C1 segment of cervical spinal cord (tissue), 14 donors: ENCODE measurements around the gene FAM151B.
"Not testable (repeated sequence)": the region's sequence is repeated elsewhere in the genome, so short reads cannot be mapped to it uniquely, and the experiment has no call there.

Experiments
- DNase-seq, 14 donors: peaks; one replicate each; lab custom pipeline; 2025; lab: John Stamatoyannopoulos, UW

The FAM151B gene

DNA sequence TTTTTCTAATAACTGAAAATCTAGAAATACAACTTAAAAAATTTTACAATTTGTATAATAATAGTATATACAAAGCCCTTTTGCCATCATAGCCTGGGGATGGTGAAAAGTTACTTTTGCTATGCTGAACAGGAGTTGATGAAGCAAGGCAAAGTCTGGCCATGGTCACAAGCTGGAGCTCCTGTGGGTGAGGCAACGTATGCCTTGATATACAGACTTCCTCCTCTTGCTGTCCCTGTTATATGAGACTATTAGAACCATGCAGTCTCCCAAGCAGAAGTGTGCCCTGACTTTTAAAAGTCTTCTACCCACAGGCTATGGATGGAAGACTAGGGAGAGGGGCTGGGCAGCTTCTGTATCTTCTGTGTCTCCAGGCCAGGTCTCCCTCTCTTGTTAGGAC, 15.7 kb downstream of the FAM151B start:
- DNase-seq: no peak

- DNase-seq: no peak
Observed at GRCh38 chr5:80504833-80505232, 16.9 kb downstream of the FAM151B start.

DNA sequence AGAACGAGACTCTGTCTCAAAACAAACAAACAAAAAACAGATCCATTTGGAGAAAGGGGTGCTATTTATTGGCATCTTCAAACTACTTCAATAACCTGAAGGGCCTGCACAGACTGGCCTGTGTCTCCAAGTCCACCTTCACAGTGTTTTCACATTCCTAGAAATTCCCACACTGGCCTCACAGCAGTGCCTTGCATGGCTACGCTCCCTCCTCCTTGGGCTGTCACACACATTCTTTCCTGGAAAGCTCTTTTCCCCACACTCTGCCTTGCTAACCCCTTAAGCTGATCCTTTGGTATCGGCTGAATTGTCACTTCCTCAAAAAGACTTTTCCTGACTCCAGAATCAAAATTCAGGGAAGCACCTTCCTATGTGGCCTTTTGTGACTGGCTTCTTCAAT, 19.8 kb downstream of the FAM151B start:
- no peak for DNase-seq

DNA sequence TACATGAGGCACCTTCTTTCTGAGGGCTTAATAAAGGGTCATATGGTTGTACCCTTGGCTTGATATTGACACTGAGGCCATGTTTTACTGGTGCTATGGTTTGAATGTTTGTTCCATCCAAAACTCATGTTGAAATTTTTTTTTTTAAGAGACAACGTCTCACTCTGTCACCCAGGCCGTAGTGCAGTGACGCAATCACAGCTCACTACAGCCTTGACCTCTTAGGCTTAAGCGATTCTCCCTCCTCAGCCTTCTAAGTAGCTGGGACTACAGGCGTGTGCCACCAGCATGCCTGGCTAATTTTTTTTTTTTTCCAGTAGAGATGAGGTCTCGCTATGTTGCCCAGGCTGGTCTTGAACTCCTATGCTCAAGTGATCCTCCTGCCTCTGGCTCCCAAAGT, 20.9 kb downstream of the FAM151B start:
- DNase-seq: no peak

DNA sequence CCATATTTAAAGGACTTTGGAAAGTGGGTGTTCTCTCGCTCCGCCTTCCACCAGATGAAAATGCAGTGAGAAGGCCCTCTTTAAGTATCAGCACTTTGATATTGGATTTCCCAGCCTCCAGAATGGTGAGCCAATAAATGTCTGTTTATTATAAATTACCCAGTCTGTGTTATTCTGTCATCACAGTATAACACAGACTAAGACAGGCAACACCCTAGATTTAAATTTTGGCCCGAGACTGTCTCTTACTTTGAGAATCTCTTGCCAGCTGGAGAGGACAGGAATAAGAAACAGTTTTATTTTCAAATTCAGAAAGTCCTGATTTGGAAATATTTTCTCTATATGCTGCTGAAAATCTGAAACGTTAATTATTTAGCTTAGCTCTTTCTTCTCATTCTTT, 21.5 kb downstream of the FAM151B start:
- no peak for DNase-seq

GRCh38 chr5:80516826-80517225, 28.9 kb downstream of the FAM151B start:
- no peak for DNase-seq

GRCh38 chr5:80540691-80541090, 52.8 kb downstream of the FAM151B start:
- DNase-seq: no peak

DNA sequence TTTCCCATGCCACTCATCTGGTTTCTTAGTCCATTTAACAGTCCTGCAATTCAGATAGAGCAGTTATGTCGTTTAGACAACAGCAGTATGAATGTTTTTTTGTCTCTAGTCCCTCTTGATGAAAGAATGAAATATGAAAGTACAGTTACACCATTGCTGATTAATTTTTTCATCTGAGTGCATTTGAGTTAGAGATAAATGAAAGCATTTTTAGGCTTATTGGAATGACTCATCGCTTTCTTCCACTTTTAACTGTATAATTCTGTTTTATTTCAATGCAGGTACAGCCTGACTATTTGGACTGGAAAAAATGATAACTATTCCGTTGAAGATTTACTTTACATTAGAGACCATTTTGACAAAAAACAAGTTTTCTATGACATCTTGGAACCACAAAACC, 53.5 kb downstream of the FAM151B start:
- no peak for DNase-seq

DNA sequence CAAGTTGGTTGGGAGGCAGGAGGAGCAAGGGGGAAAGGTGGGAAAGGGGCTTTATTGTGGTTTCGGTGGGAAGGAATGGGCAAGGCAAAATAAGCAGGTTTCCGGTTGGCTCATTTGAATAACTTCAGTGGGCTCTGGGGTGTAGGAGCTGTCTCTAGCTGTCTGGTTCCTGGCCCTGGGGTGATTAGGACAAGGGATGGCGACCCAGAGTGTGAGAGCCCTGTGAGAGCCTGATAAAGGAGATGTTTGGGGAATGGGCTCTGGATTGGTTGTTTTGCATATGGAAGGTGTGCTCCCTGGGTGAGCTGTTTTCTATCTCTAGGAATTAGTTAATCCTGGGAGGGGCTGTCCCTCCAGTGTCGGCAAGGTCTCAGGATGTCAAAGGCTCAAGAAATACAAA, 66.7 kb downstream of the FAM151B start:
- no peak for DNase-seq

DNA sequence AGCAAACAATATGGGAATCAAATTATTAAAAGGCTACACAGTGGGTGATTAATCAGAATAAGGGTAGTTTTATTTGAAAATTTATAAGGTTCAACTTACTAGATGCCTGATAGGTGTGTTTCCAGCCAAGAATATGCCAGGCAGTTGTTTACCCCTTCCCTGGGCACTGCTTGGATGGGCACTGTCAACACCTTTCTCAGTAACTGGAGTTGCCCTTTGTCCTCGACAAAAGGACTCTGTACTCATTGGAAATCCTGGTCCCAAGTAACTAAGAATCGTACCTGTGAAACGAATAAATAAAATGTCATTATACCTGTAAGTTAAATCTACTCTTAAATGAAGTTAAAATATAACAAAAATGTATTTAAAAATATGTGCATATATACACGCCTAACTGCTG, 67.2 kb downstream of the FAM151B start:
- no peak for DNase-seq

GRCh38 chr5:80559244-80559643, 71.3 kb downstream of the FAM151B start:
- no peak for DNase-seq

GRCh38 chr5:80565330-80565729, 77.4 kb downstream of the FAM151B start:
- no peak for DNase-seq

- DNase-seq: no peak
Observed at GRCh38 chr5:80566711-80567259, 78.9 kb downstream of the FAM151B start.

DNA sequence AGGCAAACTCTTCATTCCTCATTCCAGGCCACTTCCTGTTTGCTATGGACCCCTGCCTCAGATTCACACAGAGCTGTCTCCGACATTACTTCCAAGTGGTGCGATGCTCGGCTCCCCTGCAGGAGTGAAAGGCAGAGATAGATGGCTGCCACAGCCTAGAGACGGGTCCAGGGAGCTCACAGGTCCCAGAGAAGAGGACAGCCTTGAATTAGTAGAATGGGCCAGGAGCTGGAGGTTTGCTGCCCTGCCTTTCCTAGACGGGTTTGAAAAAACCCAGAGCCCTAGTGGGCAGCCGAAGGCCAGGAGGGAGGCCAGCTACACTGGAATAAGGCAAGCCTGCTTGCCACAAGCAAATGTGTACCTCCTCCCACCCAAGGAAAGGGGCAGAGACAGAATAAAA, 80.4 kb downstream of the FAM151B start:
- no peak for DNase-seq

- no peak for DNase-seq
Observed at GRCh38 chr5:80569086-80569960, 81.4 kb downstream of the FAM151B start.

DNA sequence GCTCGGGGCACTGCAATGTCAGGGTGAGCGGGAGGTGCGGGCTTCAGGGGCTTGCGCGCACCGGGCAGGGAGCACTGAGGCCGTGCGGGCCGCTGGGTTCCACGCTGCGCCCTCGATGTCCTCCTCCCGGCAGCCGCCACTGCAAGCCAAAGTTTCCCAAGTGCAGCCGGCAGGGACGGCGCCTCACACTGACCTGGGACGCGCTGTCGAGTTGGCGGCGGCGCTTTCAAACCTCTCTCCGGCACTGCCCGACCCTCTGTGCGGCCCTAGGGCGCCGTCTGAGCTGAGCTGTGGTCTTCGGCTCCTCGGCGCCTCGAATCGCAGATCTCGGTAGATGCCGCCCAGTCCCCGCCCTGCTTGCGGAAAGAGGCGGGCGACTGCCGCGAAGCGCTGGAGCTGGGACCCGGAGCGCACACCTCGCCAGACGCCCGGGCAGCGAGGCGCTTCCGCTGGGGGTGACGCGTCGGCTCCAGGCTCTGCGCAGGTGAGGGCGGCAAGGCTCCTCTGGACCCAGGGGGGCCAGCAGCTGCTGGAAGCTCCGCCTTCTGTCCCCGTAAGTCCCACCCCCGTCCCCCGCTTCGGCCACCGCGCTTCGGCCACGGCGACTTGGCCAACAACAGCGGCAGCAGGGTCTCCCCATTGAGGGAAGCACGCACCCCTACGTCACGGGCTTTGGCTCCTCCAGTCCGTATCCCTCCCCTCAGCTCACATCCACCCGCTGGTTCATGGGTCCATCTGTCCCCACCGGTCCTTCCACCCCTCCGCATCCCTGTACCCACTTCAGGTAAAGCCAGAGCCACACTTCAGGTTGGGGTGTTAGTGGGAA, 82.3 kb downstream of the FAM151B start, which contains the start of gene ANKRD34B:
Gene ANKRD34B (minus strand): TSS at position 320 of the 826 bp plus-strand sequence. CDS start 10,261 bp downstream, outside the sequence.
- DNase-seq: no peak

DNA sequence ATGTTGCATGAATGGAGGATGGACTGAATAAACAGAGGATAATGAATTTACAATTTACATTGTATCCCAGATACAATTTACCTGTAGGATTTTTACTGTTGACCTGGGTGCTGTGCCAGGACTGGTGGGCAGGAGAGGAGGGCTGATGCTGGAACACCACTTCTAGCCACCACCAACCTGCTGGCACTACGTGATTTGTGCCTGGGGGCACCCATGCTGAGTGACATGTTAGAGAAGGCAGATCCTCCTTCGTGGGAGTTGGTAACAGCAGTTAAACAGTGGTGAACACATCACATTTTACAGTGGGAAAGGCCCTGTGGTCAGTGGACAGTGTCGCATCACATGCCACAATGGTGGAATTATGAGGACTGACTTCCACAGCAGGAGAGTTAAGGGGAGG, 85.2 kb downstream of the FAM151B start:
- no peak for DNase-seq

- DNase-seq: no peak
Observed at GRCh38 chr5:80576383-80576782, 88.5 kb downstream of the FAM151B start.

DNA sequence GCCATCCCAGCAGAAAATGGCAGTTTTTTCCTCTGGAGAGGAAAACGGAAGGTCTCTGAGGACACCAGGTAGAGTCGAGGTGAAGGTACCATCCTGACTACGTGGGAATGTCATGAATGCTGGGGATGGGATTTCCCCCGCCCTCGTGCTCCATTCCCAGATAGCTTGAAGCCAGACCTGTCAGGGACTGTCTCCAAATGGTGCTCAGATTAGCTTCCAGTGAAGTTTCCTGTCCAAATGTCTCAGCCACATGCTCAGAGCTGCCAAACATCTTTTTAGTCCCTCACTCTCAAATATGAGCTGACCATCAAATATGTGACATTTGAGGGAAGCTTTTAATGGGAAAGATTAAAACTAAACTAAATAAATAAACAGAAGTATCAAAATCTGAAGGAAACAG, 89.8 kb downstream of the FAM151B start:
- no peak for DNase-seq

- DNase-seq: no peak
Observed at GRCh38 chr5:80579050-80579449, 91.2 kb downstream of the FAM151B start.

- DNase-seq: not testable (repeated sequence)
Observed at GRCh38 chr5:80580291-80580690, 92.4 kb downstream of the FAM151B start.

- no peak for DNase-seq
Observed at GRCh38 chr5:80584770-80585169, 96.9 kb downstream of the FAM151B start.
